Stomach (tissue), 9 donors: ENCODE measurements around the gene SLC35F5. TPM values are rescaled to one million over a fixed set of nuclear protein-coding genes. Genes with fewer than 3 reads are reported as not detected.
"Not testable (repeated sequence)": the region's sequence is repeated elsewhere in the genome, so short reads cannot be mapped to it uniquely, and the experiment has no call there.

Experiments used
- DNase-seq, 2 donors: peaks; one replicate each; pipeline versions ENCODE4 v3.0.0 to v3.0.0-alpha.2; 2013 to 2019
- H3K27ac ChIP-seq, 5 donors: fragments of 200-600 bp in 4 of 5; sonication (generic) in 4 of 5; one replicate each; pipeline ENCODE4 v1.5.1; 2013 to 2019; ENCODE audit warnings: mild to moderate bottlenecking in 1 of 5, moderate library complexity in 1 of 5
- H3K27me3 ChIP-seq, 3 donors: fragments of 200-600 bp; sonication (generic); one replicate each; pipeline ENCODE4 v1.5.1; 2017 to 2019; ENCODE audit warnings: mixed run types in 1 of 3
- H3K36me3 ChIP-seq, 4 donors: fragments of 200-600 bp; sonication (generic); 1 replicate in 3 of 4; 2 replicates in 1 of 4; pipeline ENCODE4 v1.5.1; 2016 to 2019
- H3K4me1 ChIP-seq, 4 donors: fragments of 200-600 bp; sonication (generic); one replicate each; pipeline ENCODE4 v1.5.1; 2016 to 2019
- H3K4me3 ChIP-seq, 4 donors: fragments of 200-600 bp; sonication (generic) in 3 of 4; one replicate each; pipeline ENCODE4 v1.5.1; 2016 to 2019; ENCODE audit warnings: mild to moderate bottlenecking in 1 of 4
- H3K9me3 ChIP-seq, 4 donors: fragments of 200-600 bp; sonication (generic); one replicate each; pipeline ENCODE4 v1.5.1; 2016 to 2019
- CTCF ChIP-seq, 7 experiments: fragments of 450-650 bp in 4 of 7; fragments of 200-600 bp in 3 of 7; sonication (generic) in 3 of 7; IDR thresholded peaks; one replicate each; pipeline ENCODE4 v1.5.1; 2016 to 2019; ENCODE audit warnings: antibody characterized with exemption in 7 of 7, control low read depth in 2 of 7, mild to moderate bottlenecking in 1 of 7
- EP300 ChIP-seq: sonication (generic); formaldehyde crosslinking; IDR thresholded peaks from one replicate; pipeline ENCODE4 v1.6.1; 2017; ENCODE audit warnings: antibody characterized with exemption
- POLR2A ChIP-seq, 4 donors: fragments of 450-650 bp; IDR thresholded peaks; one replicate each; pipeline ENCODE4 v1.6.1; 2016; ENCODE audit warnings: antibody characterized with exemption in 4 of 4, control low read depth in 2 of 4, mild to moderate bottlenecking in 1 of 4, moderate library complexity in 1 of 4
- POLR2AphosphoS5 ChIP-seq, 3 donors: sonication (generic); formaldehyde crosslinking; IDR thresholded peaks; one replicate each; pipeline ENCODE4 v1.6.1; 2016; ENCODE audit warnings: antibody characterized with exemption in 3 of 3
- WGBS, 5 donors: extraction: QIAGEN DNeasy Blood & Tissue Kit in 3 of 5; methylation state at CpG; one replicate each; pipeline versions ENCODE4 v1.1.5 to v1.1.7; 2013 to 2018; 5-methylcytosine and 5-hydroxymethylcytosine counted together
- intact Hi-C: fragments of 100-400 bp; cut with DNase I; formaldehyde crosslinking; loops from one replicate; pipeline ENCODE4 v1.15.1; 2023; ENCODE audit warnings: low total_unique reads
- polyA plus RNA-seq, 3 donors: library from polyadenylated mRNA; stranded (reverse); fragments of 200-250 nt; gene quantifications; one replicate each; pipeline ENCODE4 v1.2.3, GENCODE V29; 2013
- total RNA-seq, 5 donors: library from RNA; depleted of rRNA; stranded (reverse); fragments of >200 nt; gene quantifications; one replicate each; pipeline versions ENCODE4 v1.1.0 to v1.2.3, GENCODE V29; 2014 to 2016
- donor health status: healthy with polysubstance abuse.
- donor health status: Bipolar disorder and iron deficiency.
- donor health status: healthy.

SLC35F5 gene
- total and polyA plus RNA-seq, 8 donors, result 8.7 to 399 (median 94.7) TPM

GRCh38 chr2:113709022-113709421 lies 47.4 kb downstream of the SLC35F5 start:
- DNase-seq, result no peak
- TF ChIP-seq POLR2AphosphoS5 (IDR thresholded peaks at IDR 0.05) (no peak), EP300 (no peak), POLR2A (IDR thresholded peaks at IDR 0.05) (no peak), CTCF (IDR thresholded peaks at IDR 0.05) (no peak)
- WGBS, 5 donors, result 43 to 73% (median 67%) methylated on average over 3 of the region's 3 CpGs

GRCh38 chr2:113707106-113707505 lies 49.3 kb downstream of the SLC35F5 start:
- WGBS, 5 donors, result 14 to 60% (median 30%) methylated on average over 1 of the region's 1 CpG

More at GRCh38 chr2:113709022-113709421, 47.4 kb downstream of the SLC35F5 start:
- peaks cover 11 to 44% (median 27%) of the 10 kb centered on the region in 4 donors for H3K36me3 ChIP-seq
- H3K4me3 ChIP-seq, result no peak overlapping the region
- no peaks in the 10 kb centered on the region for H3K9me3 ChIP-seq
- H3K4me1 ChIP-seq, result peaks cover 0 to 9% (median 0%) of the 10 kb centered on the region in 4 donors
- H3K27me3 ChIP-seq, result no peaks in the 10 kb centered on the region
- H3K27ac ChIP-seq, result no peak overlapping the region
- intact Hi-C loops, result no loop called here

GRCh38 chr2:113705982-113706523 lies 50.4 kb downstream of the SLC35F5 start:
- TF ChIP-seq POLR2AphosphoS5 (IDR thresholded peaks at IDR 0.05), result no peak
- TF ChIP-seq EP300, result no peak
- no peak for TF ChIP-seq POLR2A (IDR thresholded peaks at IDR 0.05)
- no peak for TF ChIP-seq CTCF (IDR thresholded peaks at IDR 0.05)
- intact Hi-C loops, result no loop called here
- Histone ChIP-seq H3K4me1 (peaks cover 0 to 9% (median 0%) of the 10 kb centered on the region in 4 donors), H3K4me3 (no peak overlapping the region), H3K36me3 (peaks cover 8 to 21% (median 12%) of the 10 kb centered on the region in 4 donors), H3K27me3 (no peaks in the 10 kb centered on the region), H3K27ac (no peak overlapping the region), H3K9me3 (no peaks in the 10 kb centered on the region)
- 71 to 83% (median 80%) methylated on average over 7 of the region's 7 CpGs for WGBS, 5 donors
- no peak for DNase-seq

More at GRCh38 chr2:113707106-113707505, 49.3 kb downstream of the SLC35F5 start:
- no peak for DNase-seq
- intact Hi-C loops, result no loop called here
- Histone ChIP-seq H3K27me3 (no peaks in the 10 kb centered on the region), H3K4me1 (peaks cover 0 to 9% (median 0%) of the 10 kb centered on the region in 4 donors), H3K27ac (no peak overlapping the region), H3K9me3 (no peaks in the 10 kb centered on the region), H3K4me3 (no peak overlapping the region), H3K36me3 (peaks cover 8 to 25% (median 14%) of the 10 kb centered on the region in 4 donors)
- TF ChIP-seq EP300 (no peak), CTCF (IDR thresholded peaks at IDR 0.05) (no peak), POLR2AphosphoS5 (IDR thresholded peaks at IDR 0.05) (no peak), POLR2A (IDR thresholded peaks at IDR 0.05) (no peak)

GRCh38 chr2:113704300-113704993 lies 52.0 kb downstream of the SLC35F5 start:
- 92 to 97% (median 97%) methylated on average over 26 to 50 of the region's 54 CpGs for WGBS, 5 donors
- H3K9me3 ChIP-seq, H3K4me3 ChIP-seq, H3K27ac ChIP-seq, DNase-seq, H3K4me1 ChIP-seq, intact Hi-C loops, H3K27me3 ChIP-seq: not testable (repeated sequence)
- H3K36me3 ChIP-seq, result peaks cover 8 to 11% (median 8%) of the 10 kb centered on the region in 4 donors
